ENCODE data around the gene NEGR1.

- TF ChIP-seq CTCF (IDR thresholded peaks at IDR 0.05 in 8 of 11, conservative IDR thresholded peaks at IDR 0.05 in 3 of 11) (no peak), POLR2AphosphoS5 (IDR thresholded peaks at IDR 0.05) (no peak), POLR2A (IDR thresholded peaks at IDR 0.05) (no peak)
Measured at GRCh38 chr1:72050551-72050950, 231.8 kb downstream of the NEGR1 start.
